Bronchial epithelial cell (primary cell): ENCODE results near the gene PPARD. TPM values are rescaled to one million over a fixed set of nuclear protein-coding genes. Genes with fewer than 3 reads are reported as not detected.
"Not testable (repeated sequence)": the region's sequence is repeated elsewhere in the genome, so short reads cannot be mapped to it uniquely, and the experiment has no call there.

Source experiments
- DNase-seq: peaks from one replicate; pipeline ENCODE4 v3.0.0-alpha.2; 2010; ENCODE audit warnings: low read depth
- FAIRE-seq: peaks from 2 replicates; lab custom pipeline; 2011; peaks lifted over from hg19 to GRCh38; lab: Jason Lieb, UNC
- H3K27me3 ChIP-seq: 2 replicates; pipeline ENCODE4 v1.5.1; 2011; ENCODE audit warnings: low read length; ENCODE audit not compliant: control insufficient read depth, insufficient read depth
- H3K36me3 ChIP-seq: 2 replicates; pipeline ENCODE4 v1.5.1; 2011; ENCODE audit warnings: low read length; ENCODE audit not compliant: control insufficient read depth, insufficient read depth
- H3K4me3 ChIP-seq: 2 replicates; pipeline ENCODE4 v1.5.1; 2011; ENCODE audit warnings: mild to moderate bottlenecking, low read depth, low read length, control low read depth
- CTCF ChIP-seq: IDR thresholded peaks from 2 replicates; pipeline ENCODE4 v1.5.1; 2011; ENCODE audit warnings: mild to moderate bottlenecking, moderate library complexity, low read length, control low read depth, inconsistent platforms; ENCODE audit not compliant: insufficient read depth, severe bottlenecking
- total RNA-seq: library from RNA; depleted of rRNA; stranded (reverse); fragments of >200 nt; gene quantifications from 2 replicates; pipeline ENCODE4 v1.2.1, GENCODE V29; 2014

PPARD gene
- total RNA-seq, 1 donor from 2014 or later, result 10.3 TPM

GRCh38 chr6:35435074-35435837 is 92.9 kb downstream of the PPARD start:
- Histone ChIP-seq H3K4me3 (no peak overlapping the region), H3K36me3 (no peaks in the 10 kb centered on the region), H3K27me3 (no peaks in the 10 kb centered on the region)
- no peak for TF ChIP-seq CTCF
- DNase-seq, result no peak
- FAIRE-seq, result no peak

DNA sequence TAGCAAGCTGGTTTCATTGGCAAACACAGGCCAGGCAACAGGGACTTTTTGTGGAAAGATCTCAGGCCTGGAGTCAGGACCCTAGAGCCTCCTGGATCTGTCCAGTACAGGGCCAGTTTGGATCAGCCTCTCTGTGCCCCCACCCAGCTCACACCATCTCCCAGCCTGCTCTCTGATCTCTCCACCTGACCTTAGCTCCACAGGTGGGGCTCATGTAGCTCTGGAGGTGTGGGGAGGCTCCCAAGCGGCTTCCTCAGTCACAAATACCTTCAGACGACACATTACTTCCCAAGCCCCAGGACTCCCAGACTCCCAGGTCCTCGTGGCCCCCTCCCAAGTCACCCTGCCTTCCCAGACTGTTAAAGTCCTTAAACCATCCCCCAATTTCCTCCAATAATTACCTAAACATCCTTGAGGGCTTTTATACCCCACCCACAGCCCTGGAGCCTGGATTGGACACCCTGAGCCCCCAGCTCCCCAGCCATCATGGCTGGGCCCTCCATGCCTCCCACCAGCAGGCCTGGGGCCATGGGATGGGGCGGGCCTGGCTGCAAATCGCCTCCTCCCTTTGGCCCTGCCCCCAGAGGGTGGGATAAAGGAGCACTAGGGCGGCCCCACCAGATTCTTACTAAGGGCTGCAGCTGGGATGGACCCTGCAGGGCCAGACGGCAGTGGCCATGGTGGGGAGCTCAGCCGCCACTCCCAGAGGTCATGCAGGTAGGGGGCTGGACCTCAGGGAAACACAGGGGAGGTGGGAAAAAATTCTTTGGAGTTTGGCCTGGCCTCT is 93.9 kb downstream of the PPARD start:
- H3K36me3 ChIP-seq, result no peaks in the 10 kb centered on the region
- FAIRE-seq, result no peak
- TF ChIP-seq CTCF, result no peak
- DNase-seq, result no peak
- H3K27me3 ChIP-seq, result no peaks in the 10 kb centered on the region
- no peak overlapping the region for H3K4me3 ChIP-seq

DNA sequence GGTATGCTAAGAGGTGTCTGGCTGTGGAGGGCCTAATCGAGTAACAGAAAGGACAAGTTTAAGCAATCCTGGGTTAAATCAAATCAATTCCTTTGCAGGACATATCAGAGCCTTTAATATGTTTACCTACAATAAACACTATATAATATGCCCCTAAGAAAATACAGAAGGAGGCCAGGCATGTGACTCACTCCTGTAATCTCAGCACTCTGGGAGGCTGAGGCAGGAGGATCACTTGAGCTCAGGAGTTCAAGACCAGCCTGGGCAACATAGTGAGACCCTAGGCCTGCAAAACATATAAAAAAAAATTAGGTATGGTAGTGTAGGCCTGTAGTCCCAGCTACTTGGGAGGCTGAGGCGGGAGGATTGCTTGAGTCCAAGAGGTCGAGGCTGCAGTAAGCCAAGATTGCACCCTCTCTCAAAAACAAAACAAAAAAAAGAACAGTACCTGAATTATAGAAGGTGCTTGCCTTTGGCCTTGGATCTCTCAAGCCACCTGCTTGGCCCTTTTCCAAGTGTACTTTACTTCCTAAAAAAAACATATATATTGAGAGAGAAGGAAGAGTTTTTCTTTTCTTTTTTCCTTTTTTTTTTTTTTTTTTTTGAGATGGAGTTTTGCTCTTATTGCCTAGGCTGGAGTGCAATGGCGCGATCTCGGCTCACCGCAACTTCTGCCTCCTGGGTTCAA is 96.2 kb downstream of the PPARD start:
- H3K36me3 ChIP-seq, H3K4me3 ChIP-seq, H3K27me3 ChIP-seq, FAIRE-seq, DNase-seq: not testable (repeated sequence)

- Histone ChIP-seq H3K36me3 (no peaks in the 10 kb centered on the region), H3K4me3 (no peak overlapping the region), H3K27me3 (no peaks in the 10 kb centered on the region)
- no peak for DNase-seq
- no peak for FAIRE-seq
- no peak for TF ChIP-seq CTCF
Observed at GRCh38 chr6:35439308-35439707, 97.0 kb downstream of the PPARD start.

DNA sequence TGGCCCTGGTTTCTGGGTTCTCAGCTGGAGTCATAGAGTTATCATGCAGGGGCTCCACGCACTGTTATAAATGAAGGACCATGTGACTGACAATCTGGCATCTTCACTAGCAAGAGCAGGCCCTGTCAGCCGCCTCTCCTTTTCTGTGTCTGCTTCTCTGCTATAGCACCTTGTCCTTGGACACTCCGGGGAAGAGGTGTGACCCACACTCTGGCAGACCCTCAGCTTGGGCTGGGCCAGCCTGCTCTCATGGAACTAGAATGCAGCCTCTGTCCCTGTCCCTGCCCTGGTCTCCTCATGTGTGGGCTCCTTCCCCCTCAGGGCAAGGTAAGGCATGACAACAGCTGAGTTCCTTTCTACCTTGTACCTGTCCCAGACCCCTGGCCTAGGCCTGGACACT is 98.8 kb downstream of the PPARD start:
- no peak overlapping the region for H3K4me3 ChIP-seq
- H3K36me3 ChIP-seq, result no peaks in the 10 kb centered on the region
- DNase-seq, result no peak
- no peak for FAIRE-seq
- no peaks in the 10 kb centered on the region for H3K27me3 ChIP-seq
- TF ChIP-seq CTCF, result no peak

DNA sequence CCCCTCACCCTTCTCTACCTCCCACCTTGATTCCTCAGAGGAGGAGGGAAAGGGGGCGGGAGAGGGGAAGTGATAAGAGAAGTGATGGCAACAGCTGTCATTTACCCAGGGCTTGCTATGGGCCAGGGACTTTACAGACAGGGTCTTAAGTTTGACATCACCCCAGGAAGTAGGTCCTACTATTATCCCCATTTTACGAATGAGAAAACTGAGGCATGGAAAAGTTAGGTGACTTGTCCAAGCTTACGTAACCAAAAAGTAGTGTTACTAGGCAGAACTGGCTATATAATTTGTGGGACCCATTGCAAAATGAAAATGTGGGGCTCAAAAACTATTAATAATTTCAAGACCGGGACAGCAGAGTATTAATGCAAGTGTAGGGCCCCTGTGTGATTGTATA is 99.3 kb downstream of the PPARD start:
- no peak for TF ChIP-seq CTCF
- no peak for DNase-seq
- FAIRE-seq, result no peak
- Histone ChIP-seq H3K27me3 (no peaks in the 10 kb centered on the region), H3K4me3 (no peak overlapping the region), H3K36me3 (no peaks in the 10 kb centered on the region)
